NCI-H2227 treated with DMSO at 0.1 percent for 48 hours (cell line): ENCODE results near the gene DNASE2B.

ENCODE experiments used
- DNase-seq: peaks from one replicate; lab custom pipeline; 2025; lab: John Stamatoyannopoulos, UW

The DNASE2B gene

GRCh38 chr1:84398175-84399155 lies at the start of gene DNASE2B:
DNASE2B (plus strand) TSS chr1:84398484; CDS start chr1:84398565, 81 bp downstream.
- no peak for DNase-seq

DNA sequence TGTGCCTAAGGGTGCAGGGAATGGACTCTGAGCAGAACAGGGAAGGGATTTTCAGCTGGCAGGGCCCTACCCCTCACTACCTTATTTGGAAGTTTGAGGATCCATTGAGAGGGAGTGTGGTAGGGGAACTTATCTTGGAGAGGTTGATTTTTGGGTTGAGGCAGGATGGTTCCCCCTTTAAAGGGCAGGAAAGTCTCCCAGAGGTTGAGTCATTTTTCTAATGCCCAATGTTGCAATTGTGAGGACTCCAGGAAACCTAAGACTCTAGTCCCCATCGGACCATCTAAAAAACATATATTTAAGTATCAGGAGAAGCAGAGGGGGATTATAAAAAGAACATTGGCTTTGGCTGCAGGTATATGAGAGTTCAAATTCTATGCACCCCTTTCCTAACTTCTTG lies 49.5 kb upstream of the DNASE2B start:
- DNase-seq = no peak

GRCh38 chr1:84350104-84350503 lies 48.2 kb upstream of the DNASE2B start:
- no peak for DNase-seq

DNA sequence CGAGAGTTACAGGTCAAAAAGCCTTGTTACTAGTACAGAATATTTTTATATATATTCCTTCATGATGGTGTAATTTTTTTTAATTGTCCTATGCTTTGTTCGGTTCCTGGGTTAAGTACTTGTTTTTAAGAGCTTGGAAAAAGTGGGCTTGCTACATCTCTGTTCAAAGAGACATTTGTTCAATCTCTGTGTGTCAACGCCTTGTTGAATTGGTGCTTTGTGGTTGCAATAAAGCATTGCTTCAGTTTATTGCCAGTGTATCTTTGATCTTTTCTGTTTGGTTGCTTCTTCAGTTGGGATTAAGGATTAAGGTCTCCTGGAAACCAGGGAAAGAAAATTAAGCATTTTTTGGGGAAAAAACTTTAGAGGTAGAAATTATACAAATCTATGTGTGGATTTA lies 47.7 kb upstream of the DNASE2B start:
- DNase-seq = no peak

- DNase-seq = no peak
Observed at GRCh38 chr1:84352298-84353106, 45.8 kb upstream of the DNASE2B start.

GRCh38 chr1:84353695-84354094 lies 44.6 kb upstream of the DNASE2B start:
- no peak for DNase-seq

GRCh38 chr1:84355556-84355955 lies 42.7 kb upstream of the DNASE2B start:
- no peak for DNase-seq

GRCh38 chr1:84356881-84357280 lies 41.4 kb upstream of the DNASE2B start:
- no peak for DNase-seq

GRCh38 chr1:84358695-84359094 lies 39.6 kb upstream of the DNASE2B start:
- DNase-seq = no peak

GRCh38 chr1:84360316-84360715 lies 38.0 kb upstream of the DNASE2B start:
- no peak for DNase-seq

DNA sequence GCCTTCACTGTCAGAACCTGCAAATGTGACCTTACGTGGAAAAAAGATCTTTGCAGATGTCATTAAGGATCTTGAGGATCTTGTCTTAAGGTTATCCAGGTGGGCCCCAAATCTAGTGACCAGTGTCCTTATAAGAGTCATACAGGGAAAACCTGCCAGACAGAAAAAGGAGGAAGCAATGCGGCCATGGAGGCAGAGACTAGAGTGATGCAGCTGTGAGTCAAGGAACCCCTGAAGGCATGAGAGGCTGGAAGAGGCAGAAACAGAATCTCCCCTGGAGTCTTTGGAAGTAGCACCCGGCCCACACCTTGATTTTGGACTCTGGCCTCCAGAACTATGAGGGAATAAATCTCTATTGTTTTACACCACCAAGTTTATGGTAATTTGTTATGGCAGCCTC lies 36.5 kb upstream of the DNASE2B start:
- DNase-seq = no peak

GRCh38 chr1:84363019-84363418 lies 35.3 kb upstream of the DNASE2B start:
- no peak for DNase-seq

GRCh38 chr1:84363622-84364021 lies 34.7 kb upstream of the DNASE2B start:
- no peak for DNase-seq

- no peak for DNase-seq
Observed at GRCh38 chr1:84365225-84366221, 32.8 kb upstream of the DNASE2B start.

- DNase-seq = no peak
Observed at GRCh38 chr1:84366786-84367185, 31.5 kb upstream of the DNASE2B start.

DNA sequence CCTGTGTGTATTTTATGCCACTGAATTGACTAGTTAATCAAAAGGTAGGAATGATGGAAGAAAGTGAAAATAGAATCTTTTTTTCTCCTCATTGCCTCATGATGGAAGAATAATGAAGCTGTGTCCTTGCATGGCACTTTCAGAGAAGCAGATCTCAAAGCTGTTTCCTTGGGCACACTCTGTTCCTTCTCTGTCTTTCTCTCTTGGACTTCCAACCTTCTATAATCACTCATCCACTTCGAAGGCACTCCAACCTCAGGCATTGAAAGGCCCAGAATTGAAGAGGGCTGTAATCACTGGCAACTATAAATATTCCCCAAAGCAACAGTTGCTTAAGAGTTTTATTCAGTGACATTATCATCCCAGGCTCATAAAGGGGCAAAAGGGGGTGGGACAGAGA lies 31.1 kb upstream of the DNASE2B start:
- DNase-seq = peak; percentile 33

DNA sequence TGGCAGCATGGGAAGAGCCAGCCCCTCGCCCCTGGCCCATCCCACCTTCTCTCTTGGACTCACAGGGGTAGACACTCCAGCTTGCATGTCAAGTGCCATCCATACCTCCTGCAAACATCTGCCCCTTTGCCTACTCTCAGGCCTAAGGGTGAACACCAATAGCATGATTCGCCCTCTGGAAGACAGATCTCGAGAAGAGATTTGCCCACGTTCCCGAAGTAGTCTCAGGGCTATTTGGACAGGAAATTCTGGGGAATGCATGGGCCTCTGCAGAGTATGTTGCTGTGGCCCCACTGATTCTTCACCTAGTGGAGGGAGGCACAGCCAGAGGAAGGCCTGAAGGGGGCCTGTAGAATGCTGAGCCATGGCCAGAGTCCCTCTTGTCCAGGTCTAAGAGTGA lies 29.8 kb upstream of the DNASE2B start:
- DNase-seq = no peak

DNA sequence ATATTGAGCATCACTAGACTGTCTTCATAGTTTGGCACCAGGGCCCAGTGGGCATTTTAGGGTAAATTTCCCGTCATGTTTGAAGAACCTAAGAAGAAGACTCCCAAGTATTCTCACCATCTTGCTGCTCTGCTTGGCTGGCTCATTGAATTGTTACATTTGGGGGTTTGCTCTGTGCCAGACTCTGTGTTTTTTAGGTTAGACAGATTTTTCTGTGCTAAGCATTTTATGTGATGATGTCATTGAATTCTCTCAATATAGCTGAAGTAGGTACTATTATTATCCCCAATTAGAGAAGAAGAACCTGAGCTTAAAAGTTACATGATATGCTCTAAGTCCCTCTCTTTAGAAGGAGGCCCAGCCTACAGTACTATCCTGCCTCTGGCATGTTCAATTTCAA lies 28.0 kb upstream of the DNASE2B start:
- DNase-seq = no peak

DNA sequence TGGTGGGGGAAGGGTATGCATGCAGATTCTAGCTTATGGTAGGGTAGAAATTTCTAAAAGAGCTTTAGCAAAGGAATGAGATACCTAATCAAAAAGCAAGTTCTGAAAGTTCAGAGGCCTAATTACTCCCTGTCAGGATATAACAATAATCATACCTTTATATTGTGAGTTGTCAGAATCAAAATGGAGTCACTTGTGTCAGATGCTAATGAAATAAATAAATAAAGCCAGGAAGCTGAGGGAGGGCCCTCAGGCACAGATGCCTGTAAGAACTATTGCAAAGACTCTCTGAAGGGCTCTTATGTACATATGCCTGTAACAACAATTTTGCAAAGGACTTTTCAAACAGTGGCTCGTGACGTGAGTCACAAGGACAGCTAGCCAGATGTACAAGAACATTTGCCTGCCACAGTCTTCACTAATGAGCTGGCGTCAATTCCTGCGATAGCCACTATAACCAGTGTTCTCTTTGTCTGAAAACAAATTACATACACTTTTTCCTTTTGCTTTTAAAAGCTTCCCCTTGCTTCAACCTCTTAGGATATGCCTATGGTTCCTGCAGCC lies 27.4 kb upstream of the DNASE2B start:
- DNase-seq = no peak

DNA sequence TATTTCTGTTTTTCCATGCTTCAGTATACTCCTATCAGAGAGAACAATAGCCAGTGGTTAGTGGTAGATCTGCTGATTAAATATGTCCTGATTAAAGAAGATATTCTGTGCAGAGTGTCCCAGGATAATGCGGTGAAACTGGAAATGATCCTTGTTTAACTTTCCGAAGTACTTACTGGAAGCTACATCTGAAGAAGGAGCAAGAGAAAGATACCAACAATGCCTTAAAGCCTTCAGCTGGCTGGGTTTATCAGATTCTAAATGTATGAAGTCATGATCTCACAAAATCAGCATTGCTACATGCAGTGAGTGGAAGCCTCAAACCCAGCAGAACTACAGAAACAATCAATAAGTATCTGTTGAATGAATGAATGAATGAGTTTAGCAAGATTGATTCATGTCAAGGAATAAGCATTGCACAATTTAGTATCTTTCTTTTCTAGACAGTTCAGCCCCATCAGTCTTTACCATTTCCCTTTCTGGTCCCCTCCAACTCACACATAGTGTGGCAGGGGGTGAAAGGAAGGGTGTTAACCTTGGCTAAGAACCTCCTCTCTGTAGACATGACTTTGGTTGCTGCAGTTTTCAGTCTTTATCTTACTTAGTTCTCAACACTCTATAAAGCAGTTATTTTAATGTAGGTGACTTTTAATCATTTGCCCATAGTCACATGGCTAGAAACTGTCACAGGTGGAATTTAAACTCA lies 24.7 kb upstream of the DNASE2B start:
- DNase-seq = no peak
